Endothelial cell of umbilical vein (primary cell): ENCODE results near the gene TSPAN10.

Source experiments
- POLR2A ChIP-seq: IDR thresholded peaks from 2 replicates; pipeline ENCODE4 v1.6.1; 2012; ENCODE audit warnings: low read depth, mild to moderate bottlenecking, control low read depth, low read length
- TF ChIP-seq, protein P1 (sequence below), 2 donors: IDR thresholded peaks; 1 replicate in 1 of 2; 2 replicates in 1 of 2; pipeline ENCODE4 v1.5.1; 2011; ENCODE audit warnings: low read length in 2 of 2, mild to moderate bottlenecking in 2 of 2, moderate library complexity in 2 of 2, control low read depth in 1 of 2, inconsistent platforms in 1 of 2, low read depth in 1 of 2; ENCODE audit not compliant: insufficient read depth in 1 of 2; ENCODE audit errors: extremely low read depth in 1 of 2

DNA sequence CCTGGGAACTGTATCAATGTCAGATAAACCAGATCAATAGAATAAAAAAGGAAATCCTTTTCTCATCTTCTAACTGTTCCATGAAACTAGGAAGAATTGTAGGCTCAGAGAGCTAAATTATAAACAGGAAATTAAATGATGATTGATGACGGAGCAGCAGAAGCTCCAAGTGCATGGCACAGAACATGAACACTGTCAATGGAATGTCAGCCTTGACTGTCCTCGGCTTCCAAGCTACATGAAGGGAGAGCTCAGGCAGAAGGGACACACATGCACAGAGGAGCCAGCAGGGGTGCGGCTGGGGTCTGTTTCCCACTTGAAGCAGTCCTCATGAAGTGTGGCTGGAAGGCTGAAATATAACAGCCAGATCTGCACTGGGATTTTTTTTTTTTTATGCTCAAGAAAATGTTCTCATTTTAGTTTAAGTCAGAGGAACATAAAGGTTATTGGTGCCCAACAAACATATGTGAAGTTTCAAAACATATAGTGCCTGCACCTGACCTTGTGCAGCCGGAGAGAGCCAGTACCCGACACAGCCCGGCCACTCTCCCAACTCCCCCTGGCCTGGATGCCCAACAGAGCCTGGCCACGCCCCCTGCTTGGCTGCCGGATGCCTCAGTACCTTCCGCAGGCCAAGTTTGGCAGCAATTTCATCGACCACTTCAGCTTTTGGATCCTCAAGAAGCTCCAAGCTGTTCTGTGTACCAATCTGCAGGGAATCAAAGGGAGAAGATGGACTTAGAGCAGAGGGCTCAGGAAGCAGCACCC is 37.1 kb upstream of the TSPAN10 start:
- TF ChIP-seq POLR2A, result no peak
- TF ChIP-seq, protein P1, sequence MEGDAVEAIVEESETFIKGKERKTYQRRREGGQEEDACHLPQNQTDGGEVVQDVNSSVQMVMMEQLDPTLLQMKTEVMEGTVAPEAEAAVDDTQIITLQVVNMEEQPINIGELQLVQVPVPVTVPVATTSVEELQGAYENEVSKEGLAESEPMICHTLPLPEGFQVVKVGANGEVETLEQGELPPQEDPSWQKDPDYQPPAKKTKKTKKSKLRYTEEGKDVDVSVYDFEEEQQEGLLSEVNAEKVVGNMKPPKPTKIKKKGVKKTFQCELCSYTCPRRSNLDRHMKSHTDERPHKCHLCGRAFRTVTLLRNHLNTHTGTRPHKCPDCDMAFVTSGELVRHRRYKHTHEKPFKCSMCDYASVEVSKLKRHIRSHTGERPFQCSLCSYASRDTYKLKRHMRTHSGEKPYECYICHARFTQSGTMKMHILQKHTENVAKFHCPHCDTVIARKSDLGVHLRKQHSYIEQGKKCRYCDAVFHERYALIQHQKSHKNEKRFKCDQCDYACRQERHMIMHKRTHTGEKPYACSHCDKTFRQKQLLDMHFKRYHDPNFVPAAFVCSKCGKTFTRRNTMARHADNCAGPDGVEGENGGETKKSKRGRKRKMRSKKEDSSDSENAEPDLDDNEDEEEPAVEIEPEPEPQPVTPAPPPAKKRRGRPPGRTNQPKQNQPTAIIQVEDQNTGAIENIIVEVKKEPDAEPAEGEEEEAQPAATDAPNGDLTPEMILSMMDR (IDR thresholded peaks at IDR 0.05; ENCODE audit: extremely low read depth in 1 of 2, insufficient read depth in 1 of 2, low read depth in 1 of 2, low read length in 2 of 2), result no peak
